GM12872 (cell line): ENCODE measurements around the gene RNF220.

Source experiments
- CTCF ChIP-seq: IDR thresholded peaks from 3 replicates; pipeline ENCODE4 v1.5.1; 2011; ENCODE audit warnings: low read depth, mild to moderate bottlenecking, low read length, moderate library complexity; ENCODE audit not compliant: insufficient read depth

The RNF220 gene

GRCh38 chr1:44636688-44637598 is 231.9 kb downstream of the RNF220 start:
- TF ChIP-seq CTCF: no peak

DNA sequence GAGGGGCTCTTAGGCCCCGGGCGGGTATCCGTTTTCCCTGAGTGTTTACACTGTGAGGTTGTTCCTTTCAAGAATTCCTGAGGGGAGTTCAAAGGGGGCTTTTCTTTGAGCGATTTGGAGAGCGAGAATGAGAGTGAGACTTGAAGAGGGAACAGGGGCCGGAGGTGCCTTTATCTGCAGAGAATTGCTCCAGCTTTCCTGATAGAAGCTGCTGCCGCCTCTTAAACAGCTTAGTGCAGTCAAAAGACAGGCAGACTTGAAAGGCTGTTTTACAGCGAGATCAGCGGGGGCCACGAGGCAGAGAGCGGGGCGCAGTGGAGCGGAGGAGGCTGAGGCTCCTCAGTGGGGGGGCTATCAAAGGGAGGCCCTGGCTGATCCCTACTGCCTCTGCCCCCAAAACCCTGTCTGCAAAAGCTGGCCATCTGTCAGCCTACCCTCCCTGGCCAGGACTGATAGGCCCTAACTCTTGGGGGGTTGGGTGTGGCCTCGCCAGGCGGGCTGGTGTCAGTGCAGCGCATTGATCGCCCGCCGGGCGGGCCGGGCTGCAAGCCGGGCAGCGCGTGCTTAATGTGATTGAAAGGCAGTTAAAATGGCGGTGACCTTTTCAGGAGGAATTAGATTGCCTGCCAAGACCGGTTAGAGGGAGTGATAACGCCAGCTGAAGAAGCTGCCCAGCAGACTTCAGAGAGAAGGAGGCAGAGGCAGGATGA is 232.8 kb downstream of the RNF220 start:
- no peak for TF ChIP-seq CTCF

GRCh38 chr1:44640200-44640853 is 235.3 kb downstream of the RNF220 start:
- TF ChIP-seq CTCF: no peak

GRCh38 chr1:44641126-44642102 is 236.4 kb downstream of the RNF220 start:
- TF ChIP-seq CTCF: no peak

DNA sequence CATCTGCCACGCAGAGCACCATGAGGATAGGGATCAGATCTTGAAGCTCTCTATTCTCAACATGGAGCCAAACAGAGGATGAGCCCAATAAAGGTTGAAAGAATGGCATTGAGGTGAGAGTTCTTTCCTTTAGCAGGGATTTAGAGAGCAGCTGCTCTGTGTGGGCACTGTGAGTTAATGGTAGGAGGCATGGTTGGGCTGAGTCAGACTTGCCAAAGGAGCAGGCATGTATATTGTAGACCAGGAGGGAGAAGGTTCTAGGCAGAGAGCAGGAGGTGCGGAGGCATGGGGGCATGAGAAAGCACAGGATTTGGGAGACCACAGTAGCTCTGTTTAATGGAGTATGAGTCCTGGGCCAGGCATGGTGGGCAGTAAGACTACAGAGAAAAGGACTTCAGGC is 237.2 kb downstream of the RNF220 start:
- no peak for TF ChIP-seq CTCF

DNA sequence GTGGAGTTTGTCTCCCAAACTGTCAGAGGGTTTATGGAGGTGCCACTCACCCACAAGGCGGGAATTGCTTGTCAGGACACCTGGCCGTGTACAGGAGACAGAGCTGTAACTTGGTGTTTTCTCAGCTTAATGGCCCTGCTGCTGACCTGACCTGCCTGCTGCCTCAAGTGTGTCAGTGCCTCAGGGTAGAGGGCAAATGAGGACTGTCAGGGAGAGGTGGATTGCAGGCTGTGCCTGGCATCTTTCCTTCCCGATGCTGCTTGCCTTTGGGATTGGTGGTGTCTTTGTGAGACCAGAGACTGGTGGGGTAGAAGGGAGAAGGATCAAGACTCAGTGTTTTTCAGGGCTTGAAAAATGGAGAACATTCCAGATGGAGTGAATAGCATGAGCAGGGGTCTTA is 237.9 kb downstream of the RNF220 start:
- TF ChIP-seq CTCF: no peak
